Astrocyte (in vitro differentiated cells and primary cell): Measurements from ENCODE around the gene COMMD1. TPM values are rescaled to one million over a fixed set of nuclear protein-coding genes. Genes with fewer than 3 reads are reported as not detected.

Source experiments
- DNase-seq: peaks from one replicate; pipeline ENCODE4 v3.0.0-alpha.2; 2010; ENCODE audit warnings: low read depth
- FAIRE-seq: peaks from 2 replicates; lab custom pipeline; 2011; peaks lifted over from hg19 to GRCh38; lab: Jason Lieb, UNC
- H2AFZ ChIP-seq: 2 replicates; pipeline ENCODE4 v1.6.0; 2012; ENCODE audit warnings: low read depth, low read length, inconsistent platforms
- H3K27ac ChIP-seq: 2 replicates; pipeline ENCODE4 v1.5.1; 2011; ENCODE audit warnings: low read depth, low read length, inconsistent platforms
- H3K27me3 ChIP-seq: 2 replicates; pipeline ENCODE4 v1.6.0; 2011; ENCODE audit warnings: low read length, inconsistent platforms; ENCODE audit not compliant: insufficient read depth
- H3K36me3 ChIP-seq: 2 replicates; pipeline ENCODE4 v1.5.1; 2011; ENCODE audit warnings: low read length, inconsistent platforms; ENCODE audit not compliant: insufficient read depth
- H3K4me1 ChIP-seq: 2 replicates; pipeline ENCODE4 v1.5.1; 2011; ENCODE audit warnings: low read length, inconsistent platforms; ENCODE audit not compliant: insufficient read depth
- H3K4me2 ChIP-seq: 2 replicates; pipeline ENCODE4 v1.6.0; 2012; ENCODE audit warnings: low read length, inconsistent platforms
- H3K4me3 ChIP-seq: 2 replicates; pipeline ENCODE4 v1.5.1; 2011; ENCODE audit warnings: low read depth, mild to moderate bottlenecking, low read length, inconsistent platforms; ENCODE audit not compliant: insufficient read depth
- H3K79me2 ChIP-seq: 2 replicates; pipeline ENCODE4 v1.6.0; 2012; ENCODE audit warnings: mild to moderate bottlenecking, low read length, inconsistent platforms; ENCODE audit not compliant: insufficient read depth
- H3K9ac ChIP-seq: 2 replicates; pipeline ENCODE4 v1.6.0; 2012; ENCODE audit warnings: mild to moderate bottlenecking, low read length, inconsistent platforms
- H3K9me3 ChIP-seq: 2 replicates; pipeline ENCODE4 v1.5.1; 2012; ENCODE audit warnings: low read depth, mild to moderate bottlenecking, low read length, inconsistent platforms; ENCODE audit not compliant: insufficient read depth
- H4K20me1 ChIP-seq: 2 replicates; pipeline ENCODE4 v1.6.0; 2012; ENCODE audit warnings: low read length, inconsistent platforms; ENCODE audit not compliant: insufficient read depth
- H3K27ac Mint-ChIP-seq: one replicate; pipeline ENCODE4 v1.8.0; 2021; ENCODE audit warnings: mild to moderate bottlenecking, mixed read lengths; ENCODE audit not compliant: unreplicated experiment
- H3K27me3 Mint-ChIP-seq: one replicate; pipeline ENCODE4 v1.8.0; 2021; ENCODE audit warnings: low read depth, mixed read lengths; ENCODE audit not compliant: unreplicated experiment
- H3K36me3 Mint-ChIP-seq: one replicate; pipeline ENCODE4 v1.8.0; 2021; ENCODE audit warnings: low read depth, mixed read lengths; ENCODE audit not compliant: unreplicated experiment
- H3K4me1 Mint-ChIP-seq: one replicate; pipeline ENCODE4 v1.8.0; 2021; ENCODE audit warnings: low read depth, mixed read lengths; ENCODE audit not compliant: unreplicated experiment
- H3K4me3 Mint-ChIP-seq: one replicate; pipeline ENCODE4 v1.8.0; 2021; ENCODE audit warnings: mild to moderate bottlenecking, moderate library complexity, mixed read lengths; ENCODE audit not compliant: unreplicated experiment
- H3K9me3 Mint-ChIP-seq: one replicate; pipeline ENCODE4 v1.8.0; 2021; ENCODE audit warnings: mild to moderate bottlenecking, mixed read lengths; ENCODE audit not compliant: unreplicated experiment
- EZH2 ChIP-seq: IDR thresholded peaks from 2 replicates; pipeline ENCODE4 v1.6.1; 2012; ENCODE audit warnings: mild to moderate bottlenecking, low read length, inconsistent platforms; ENCODE audit not compliant: insufficient read depth
- total RNA-seq: library from RNA; stranded (reverse); gene quantifications from 2 replicates; pipeline ENCODE4 v1.2.1, GENCODE V29; 2021
- TF ChIP-seq, protein P1 (sequence below): IDR thresholded peaks from 2 replicates; pipeline ENCODE4 v1.5.1; 2011; ENCODE audit warnings: low read depth, mild to moderate bottlenecking, inconsistent platforms, low read length, moderate library complexity; ENCODE audit not compliant: insufficient read depth

The COMMD1 gene
- total RNA-seq, 1 donor from 2014 or later, result 32.0 TPM

DNA sequence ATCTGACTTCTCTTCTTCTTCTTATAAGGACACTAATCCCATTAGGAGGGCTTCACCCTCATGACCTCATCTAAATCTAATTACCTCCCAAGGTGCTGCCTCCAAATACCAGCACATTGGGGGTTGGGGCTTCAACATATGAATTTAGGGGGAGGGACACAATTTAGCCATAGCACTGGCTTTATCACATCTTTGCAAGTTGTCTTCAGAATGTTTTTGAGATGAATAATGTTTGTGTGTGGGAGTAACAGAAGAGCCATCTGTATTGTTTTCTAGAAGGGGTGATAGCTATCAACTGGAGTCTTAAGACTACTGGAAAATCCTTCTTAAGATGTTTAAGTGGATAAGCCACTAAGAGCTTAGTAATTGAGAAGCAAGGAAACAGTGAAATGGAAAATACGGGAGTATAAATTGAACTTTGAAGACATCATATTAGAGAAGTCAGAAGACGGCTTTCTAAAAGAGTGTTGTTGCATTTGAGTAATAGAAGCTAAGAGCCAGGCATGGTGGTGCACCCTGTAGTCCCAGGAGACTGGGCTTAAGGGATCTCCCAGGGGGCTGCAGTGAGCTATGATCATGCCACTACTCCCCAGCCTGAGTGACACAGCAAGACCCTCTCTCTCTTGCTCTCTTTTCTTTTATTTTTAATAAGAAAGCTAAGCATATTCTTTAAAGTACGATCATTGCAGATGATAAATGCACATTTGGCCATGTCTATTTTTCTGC, 257.8 kb downstream of the COMMD1 start:
- H3K4me3 Mint-ChIP-seq, result no peak overlapping the region
- no peaks in the 10 kb centered on the region for H3K36me3 Mint-ChIP-seq
- H3K4me1 ChIP-seq, result no peaks in the 10 kb centered on the region
- FAIRE-seq (no peak), DNase-seq (no peak)
- H3K9me3 Mint-ChIP-seq, result no peaks in the 10 kb centered on the region
- no peaks in the 10 kb centered on the region for H3K27me3 ChIP-seq
- H3K9me3 ChIP-seq, result no peaks in the 10 kb centered on the region
- H3K4me2 ChIP-seq, result no peak overlapping the region
- H3K4me1 Mint-ChIP-seq, result peaks cover 12% of the 10 kb centered on the region
- H3K27ac ChIP-seq, result no peak overlapping the region
- H3K36me3 ChIP-seq, result no peaks in the 10 kb centered on the region
- no peak overlapping the region for H3K27ac Mint-ChIP-seq
- H4K20me1 ChIP-seq, result no peaks in the 10 kb centered on the region
- no peaks in the 10 kb centered on the region for H3K27me3 Mint-ChIP-seq
- no peak overlapping the region for H3K9ac ChIP-seq
- H2AFZ ChIP-seq, result no peak overlapping the region
- TF ChIP-seq, protein P1, sequence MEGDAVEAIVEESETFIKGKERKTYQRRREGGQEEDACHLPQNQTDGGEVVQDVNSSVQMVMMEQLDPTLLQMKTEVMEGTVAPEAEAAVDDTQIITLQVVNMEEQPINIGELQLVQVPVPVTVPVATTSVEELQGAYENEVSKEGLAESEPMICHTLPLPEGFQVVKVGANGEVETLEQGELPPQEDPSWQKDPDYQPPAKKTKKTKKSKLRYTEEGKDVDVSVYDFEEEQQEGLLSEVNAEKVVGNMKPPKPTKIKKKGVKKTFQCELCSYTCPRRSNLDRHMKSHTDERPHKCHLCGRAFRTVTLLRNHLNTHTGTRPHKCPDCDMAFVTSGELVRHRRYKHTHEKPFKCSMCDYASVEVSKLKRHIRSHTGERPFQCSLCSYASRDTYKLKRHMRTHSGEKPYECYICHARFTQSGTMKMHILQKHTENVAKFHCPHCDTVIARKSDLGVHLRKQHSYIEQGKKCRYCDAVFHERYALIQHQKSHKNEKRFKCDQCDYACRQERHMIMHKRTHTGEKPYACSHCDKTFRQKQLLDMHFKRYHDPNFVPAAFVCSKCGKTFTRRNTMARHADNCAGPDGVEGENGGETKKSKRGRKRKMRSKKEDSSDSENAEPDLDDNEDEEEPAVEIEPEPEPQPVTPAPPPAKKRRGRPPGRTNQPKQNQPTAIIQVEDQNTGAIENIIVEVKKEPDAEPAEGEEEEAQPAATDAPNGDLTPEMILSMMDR, result no peak
- no peak for TF ChIP-seq EZH2
- no peak overlapping the region for H3K4me3 ChIP-seq
- no peaks in the 10 kb centered on the region for H3K79me2 ChIP-seq

DNA sequence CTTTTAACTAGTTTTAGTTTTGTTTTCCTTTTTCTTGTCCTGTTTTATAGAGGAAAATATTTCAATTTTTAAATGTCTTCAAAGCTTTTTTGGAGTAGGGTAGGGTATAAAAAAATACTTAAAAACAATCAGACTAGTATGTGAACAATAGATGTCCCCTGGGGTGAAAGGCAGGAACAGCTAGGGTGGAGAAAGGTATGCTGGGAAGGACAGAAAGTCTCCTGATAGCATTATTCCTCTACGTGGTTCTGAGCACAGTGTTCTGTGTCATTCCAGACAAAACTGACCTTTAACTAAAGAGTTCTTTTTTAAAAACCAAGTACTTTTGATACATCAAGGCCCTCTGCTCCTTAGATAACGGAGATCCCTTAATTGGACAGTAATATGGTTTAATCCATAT, 258.4 kb downstream of the COMMD1 start:
- Histone ChIP-seq H3K4me2 (no peak overlapping the region), H3K4me3 (no peak overlapping the region), H3K79me2 (no peaks in the 10 kb centered on the region), H3K27ac (no peak overlapping the region), H3K9ac (no peak overlapping the region), H3K27me3 (no peaks in the 10 kb centered on the region), H3K9me3 (no peaks in the 10 kb centered on the region), H3K4me1 (no peaks in the 10 kb centered on the region), H4K20me1 (no peaks in the 10 kb centered on the region), H3K36me3 (no peaks in the 10 kb centered on the region), H2AFZ (no peak overlapping the region)
- no peaks in the 10 kb centered on the region for H3K27me3 Mint-ChIP-seq
- H3K36me3 Mint-ChIP-seq, result no peaks in the 10 kb centered on the region
- H3K9me3 Mint-ChIP-seq, result no peaks in the 10 kb centered on the region
- no peak overlapping the region for H3K27ac Mint-ChIP-seq
- no peak for FAIRE-seq
- no peak for DNase-seq
- H3K4me3 Mint-ChIP-seq, result no peak overlapping the region
- H3K4me1 Mint-ChIP-seq, result peaks cover 12% of the 10 kb centered on the region
- TF ChIP-seq, protein P1, result no peak
- TF ChIP-seq EZH2, result no peak

DNA sequence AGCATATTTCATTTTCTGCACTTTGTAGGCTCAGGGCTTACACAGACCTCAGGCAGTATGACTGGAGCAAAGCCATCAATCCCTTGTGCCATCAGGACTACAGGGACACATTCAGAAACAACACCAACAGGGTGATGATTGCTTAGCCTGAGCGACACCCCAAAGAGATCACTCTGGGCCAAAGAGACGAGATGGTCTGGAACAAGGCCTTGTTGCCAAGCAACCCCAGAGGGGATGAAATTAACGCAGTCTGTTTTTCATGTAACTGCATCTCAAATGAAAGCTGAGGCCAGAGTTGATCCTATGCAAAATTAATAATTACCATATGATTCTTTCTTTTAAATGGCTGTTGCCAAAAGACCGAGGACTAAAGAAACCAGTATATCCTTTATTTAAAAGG, 270.3 kb downstream of the COMMD1 start:
- no peaks in the 10 kb centered on the region for H3K36me3 Mint-ChIP-seq
- H3K27me3 Mint-ChIP-seq, result no peaks in the 10 kb centered on the region
- no peaks in the 10 kb centered on the region for H4K20me1 ChIP-seq
- no peak overlapping the region for H3K4me3 Mint-ChIP-seq
- no peak for FAIRE-seq
- H3K27me3 ChIP-seq, result no peaks in the 10 kb centered on the region
- H3K27ac Mint-ChIP-seq, result no peak overlapping the region
- H3K4me1 Mint-ChIP-seq, result no peaks in the 10 kb centered on the region
- H3K36me3 ChIP-seq, result no peaks in the 10 kb centered on the region
- H3K27ac ChIP-seq, result no peak overlapping the region
- no peak for DNase-seq
- no peak overlapping the region for H3K4me3 ChIP-seq
- H3K4me1 ChIP-seq, result no peaks in the 10 kb centered on the region
- no peaks in the 10 kb centered on the region for H3K79me2 ChIP-seq
- H3K9me3 Mint-ChIP-seq, result peaks cover 4% of the 10 kb centered on the region
- TF ChIP-seq EZH2, result no peak
- TF ChIP-seq, protein P1, result no peak
- H2AFZ ChIP-seq, result no peak overlapping the region
- H3K9ac ChIP-seq, result no peak overlapping the region
- H3K9me3 ChIP-seq, result no peaks in the 10 kb centered on the region
- no peak overlapping the region for H3K4me2 ChIP-seq
